ENCODE data around the gene BAAT. TPM values are rescaled to one million over a fixed set of nuclear protein-coding genes. Genes with fewer than 3 reads are reported as not detected.

The BAAT gene
- total and polyA plus RNA-seq, 2 donors from 2014 or later, result 0.09 to 0.15 TPM

DNA sequence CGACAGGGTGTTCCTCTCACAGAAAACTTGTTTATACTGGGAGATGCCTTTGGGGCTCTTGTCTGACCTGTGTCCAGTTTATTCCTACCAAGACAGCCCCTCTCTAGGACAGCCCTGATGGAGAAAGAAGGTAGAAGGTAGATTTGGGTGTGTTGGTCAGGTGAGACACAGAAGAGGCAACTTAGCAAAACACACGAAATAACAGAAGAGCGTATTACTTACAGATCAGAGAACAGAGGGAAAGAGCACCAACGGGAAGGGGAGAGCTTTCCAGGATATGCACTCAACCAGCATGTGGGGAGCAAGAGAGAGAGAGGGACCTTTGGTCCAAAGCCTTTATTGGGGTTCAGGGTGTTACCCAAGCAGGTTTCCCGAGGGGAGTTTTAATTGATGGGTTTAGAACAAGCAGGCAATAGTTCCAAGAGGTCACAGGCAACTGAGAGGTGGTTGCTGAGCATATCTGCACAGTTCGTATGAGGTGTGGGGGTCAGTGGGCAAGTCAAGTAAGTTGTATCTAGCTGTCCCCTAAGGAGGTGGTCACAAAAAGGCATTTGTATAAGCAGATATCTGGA is 31.8 kb downstream of the BAAT start:
- Histone ChIP-seq H3K27me3 (ENCODE audit: control insufficient read depth, insufficient read depth, low read length) (no peaks in the 10 kb centered on the region), H3K9ac (ENCODE audit: low read length in 3 of 3) (no peak overlapping the region), H3K4me3 (ENCODE audit: low read length in 3 of 3) (no peak overlapping the region), H3K4me1 (ENCODE audit: control insufficient read depth in 2 of 3, insufficient read depth in 2 of 3, low read depth in 1 of 3, low read length in 3 of 3) (no peaks in the 10 kb centered on the region), H3K36me3 (ENCODE audit: control insufficient read depth in 2 of 3, insufficient read depth in 3 of 3, low read length in 3 of 3) (no peaks in the 10 kb centered on the region), H3K9me3 (ENCODE audit: control insufficient read depth in 2 of 3, insufficient read depth in 1 of 3, low read length in 3 of 3) (no peaks in the 10 kb centered on the region), H3K27ac (ENCODE audit: low read depth in 2 of 2, low read length in 2 of 2) (no peak overlapping the region)
- TF ChIP-seq, protein P1, sequence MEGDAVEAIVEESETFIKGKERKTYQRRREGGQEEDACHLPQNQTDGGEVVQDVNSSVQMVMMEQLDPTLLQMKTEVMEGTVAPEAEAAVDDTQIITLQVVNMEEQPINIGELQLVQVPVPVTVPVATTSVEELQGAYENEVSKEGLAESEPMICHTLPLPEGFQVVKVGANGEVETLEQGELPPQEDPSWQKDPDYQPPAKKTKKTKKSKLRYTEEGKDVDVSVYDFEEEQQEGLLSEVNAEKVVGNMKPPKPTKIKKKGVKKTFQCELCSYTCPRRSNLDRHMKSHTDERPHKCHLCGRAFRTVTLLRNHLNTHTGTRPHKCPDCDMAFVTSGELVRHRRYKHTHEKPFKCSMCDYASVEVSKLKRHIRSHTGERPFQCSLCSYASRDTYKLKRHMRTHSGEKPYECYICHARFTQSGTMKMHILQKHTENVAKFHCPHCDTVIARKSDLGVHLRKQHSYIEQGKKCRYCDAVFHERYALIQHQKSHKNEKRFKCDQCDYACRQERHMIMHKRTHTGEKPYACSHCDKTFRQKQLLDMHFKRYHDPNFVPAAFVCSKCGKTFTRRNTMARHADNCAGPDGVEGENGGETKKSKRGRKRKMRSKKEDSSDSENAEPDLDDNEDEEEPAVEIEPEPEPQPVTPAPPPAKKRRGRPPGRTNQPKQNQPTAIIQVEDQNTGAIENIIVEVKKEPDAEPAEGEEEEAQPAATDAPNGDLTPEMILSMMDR (IDR thresholded peaks at IDR 0.05; ENCODE audit: borderline replicate concordance, extremely low read depth, insufficient read depth), result no peak
- intact Hi-C loops (cut with DNase I), result no loop called here
- no peak for FAIRE-seq
- DNase-seq, result no peak

DNA sequence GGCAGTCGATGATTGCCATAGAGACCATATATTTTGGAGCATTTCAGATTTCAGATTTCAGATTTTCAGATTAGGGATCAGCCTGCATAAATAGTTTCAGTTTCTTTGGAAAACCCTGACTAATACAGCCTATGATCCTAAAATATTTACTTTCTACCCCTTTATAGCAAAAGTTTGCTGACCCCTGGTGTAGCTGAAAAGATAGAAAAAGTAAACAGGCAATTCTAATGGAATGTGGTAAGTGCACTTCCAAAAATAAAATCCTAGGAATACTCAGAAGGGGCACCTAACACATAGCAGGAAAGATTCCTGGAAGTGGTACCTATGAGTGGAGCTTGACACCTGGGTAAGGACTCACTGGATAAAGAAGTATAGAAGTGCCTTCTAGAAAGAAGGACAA is 34.5 kb downstream of the BAAT start:
- H3K9me3 ChIP-seq (ENCODE audit: control insufficient read depth in 2 of 3, insufficient read depth in 1 of 3, low read length in 3 of 3), result no peaks in the 10 kb centered on the region
- no peak overlapping the region for H3K9ac ChIP-seq (ENCODE audit: low read length in 3 of 3)
- no peaks in the 10 kb centered on the region for H3K36me3 ChIP-seq (ENCODE audit: control insufficient read depth in 2 of 3, insufficient read depth in 3 of 3, low read length in 3 of 3)
- no peak overlapping the region for H3K27ac ChIP-seq (ENCODE audit: low read depth in 2 of 2, low read length in 2 of 2)
- FAIRE-seq (no peak), DNase-seq (no peak)
- H3K4me1 ChIP-seq (ENCODE audit: control insufficient read depth in 2 of 3, insufficient read depth in 2 of 3, low read depth in 1 of 3, low read length in 3 of 3), result no peaks in the 10 kb centered on the region
- intact Hi-C loops (cut with DNase I), result no loop called here
- H3K4me3 ChIP-seq (ENCODE audit: low read length in 3 of 3), result no peak overlapping the region
- H3K27me3 ChIP-seq (ENCODE audit: control insufficient read depth, insufficient read depth, low read length), result no peaks in the 10 kb centered on the region
- TF ChIP-seq, protein P1 (IDR thresholded peaks at IDR 0.05; ENCODE audit: borderline replicate concordance, extremely low read depth, insufficient read depth), result no peak

DNA sequence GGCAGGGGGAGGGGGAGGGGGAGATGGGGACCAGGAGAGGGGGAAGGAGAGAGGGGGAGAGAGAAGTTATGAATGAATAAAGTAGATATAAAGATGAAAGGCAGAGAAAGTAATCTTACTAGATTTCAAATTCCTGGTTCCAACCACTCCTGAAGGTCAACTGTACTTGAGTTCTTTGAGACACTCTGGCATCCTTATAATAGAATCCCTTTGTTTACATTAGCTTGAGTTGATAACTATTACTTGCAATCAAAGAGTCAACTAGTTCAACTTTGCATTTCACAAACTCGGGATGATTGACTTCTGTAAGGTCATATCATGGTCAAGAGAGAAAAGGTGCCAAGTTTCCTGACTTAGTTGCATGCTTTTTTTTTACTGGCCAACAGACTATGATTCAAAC is 42.2 kb downstream of the BAAT start:
- intact Hi-C loops (cut with DNase I), result no loop called here
- Histone ChIP-seq H3K36me3 (ENCODE audit: control insufficient read depth in 2 of 3, insufficient read depth in 3 of 3, low read length in 3 of 3) (no peaks in the 10 kb centered on the region), H3K9me3 (ENCODE audit: control insufficient read depth in 2 of 3, insufficient read depth in 1 of 3, low read length in 3 of 3) (no peaks in the 10 kb centered on the region), H3K4me3 (ENCODE audit: low read length in 3 of 3) (no peak overlapping the region), H3K27me3 (ENCODE audit: control insufficient read depth, insufficient read depth, low read length) (no peaks in the 10 kb centered on the region), H3K4me1 (ENCODE audit: control insufficient read depth in 2 of 3, insufficient read depth in 2 of 3, low read depth in 1 of 3, low read length in 3 of 3) (no peaks in the 10 kb centered on the region), H3K9ac (ENCODE audit: low read length in 3 of 3) (no peak overlapping the region), H3K27ac (ENCODE audit: low read depth in 2 of 2, low read length in 2 of 2) (no peak overlapping the region)
- DNase-seq (no peak), FAIRE-seq (no peak)
- TF ChIP-seq, protein P1 (IDR thresholded peaks at IDR 0.05; ENCODE audit: borderline replicate concordance, extremely low read depth, insufficient read depth), result no peak

DNA sequence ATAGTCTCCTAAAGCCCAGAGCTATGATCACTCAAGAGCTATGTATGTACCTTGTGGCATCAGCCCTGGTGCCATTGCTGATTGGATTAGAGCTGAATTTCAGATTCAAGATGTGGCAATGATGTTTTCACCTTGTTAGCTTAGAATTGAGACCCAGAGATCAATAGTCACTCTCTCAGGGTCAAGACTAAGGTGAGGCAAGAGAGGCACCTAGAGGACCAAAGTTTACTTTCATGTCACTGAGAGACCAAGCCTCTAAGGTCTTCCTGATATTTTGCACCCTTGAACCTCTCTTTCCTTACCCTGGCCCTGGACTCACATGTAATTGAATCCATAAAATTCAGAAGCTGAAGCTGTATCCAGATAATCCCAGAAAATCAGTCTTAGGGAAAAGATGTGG is 42.8 kb downstream of the BAAT start:
- H3K27me3 ChIP-seq (ENCODE audit: control insufficient read depth, insufficient read depth, low read length), result no peaks in the 10 kb centered on the region
- H3K9ac ChIP-seq (ENCODE audit: low read length in 3 of 3), result no peak overlapping the region
- intact Hi-C loops (cut with DNase I), result no loop called here
- DNase-seq, result no peak
- no peaks in the 10 kb centered on the region for H3K36me3 ChIP-seq (ENCODE audit: control insufficient read depth in 2 of 3, insufficient read depth in 3 of 3, low read length in 3 of 3)
- no peak overlapping the region for H3K4me3 ChIP-seq (ENCODE audit: low read length in 3 of 3)
- no peak for FAIRE-seq
- no peaks in the 10 kb centered on the region for H3K4me1 ChIP-seq (ENCODE audit: control insufficient read depth in 2 of 3, insufficient read depth in 2 of 3, low read depth in 1 of 3, low read length in 3 of 3)
- TF ChIP-seq, protein P1 (IDR thresholded peaks at IDR 0.05; ENCODE audit: borderline replicate concordance, extremely low read depth, insufficient read depth), result no peak
- no peaks in the 10 kb centered on the region for H3K9me3 ChIP-seq (ENCODE audit: control insufficient read depth in 2 of 3, insufficient read depth in 1 of 3, low read length in 3 of 3)
- no peak overlapping the region for H3K27ac ChIP-seq (ENCODE audit: low read depth in 2 of 2, low read length in 2 of 2)
